NB4 (cell line): ENCODE results near the gene TMEM198.

Experiments
- DNase-seq: peaks from one replicate; pipeline ENCODE4 v3.0.0; 2010; ENCODE audit warnings: low read depth
- H3K4me3 ChIP-seq: one replicate; pipeline ENCODE4 v1.5.1; 2011; ENCODE audit warnings: mild to moderate bottlenecking, low read depth, low read length, moderate library complexity
- MYC ChIP-seq: IDR thresholded peaks from 2 replicates; pipeline ENCODE4 v1.6.1; 2011; ENCODE audit warnings: low read depth, low read length
- POLR2A ChIP-seq: IDR thresholded peaks from 2 replicates; pipeline ENCODE4 v1.6.1; 2011; ENCODE audit warnings: mild to moderate bottlenecking; ENCODE audit not compliant: insufficient read length; ENCODE audit errors: extremely low read depth
- TF ChIP-seq, protein P1 (sequence below): IDR thresholded peaks from 2 replicates; pipeline ENCODE4 v1.6.1; 2011; ENCODE audit warnings: low read depth, low read length
- TF ChIP-seq, protein P2 (sequence below): IDR thresholded peaks from one replicate; pipeline ENCODE4 v1.5.1; 2012; ENCODE audit warnings: low read depth, low read length

TMEM198 gene

DNA sequence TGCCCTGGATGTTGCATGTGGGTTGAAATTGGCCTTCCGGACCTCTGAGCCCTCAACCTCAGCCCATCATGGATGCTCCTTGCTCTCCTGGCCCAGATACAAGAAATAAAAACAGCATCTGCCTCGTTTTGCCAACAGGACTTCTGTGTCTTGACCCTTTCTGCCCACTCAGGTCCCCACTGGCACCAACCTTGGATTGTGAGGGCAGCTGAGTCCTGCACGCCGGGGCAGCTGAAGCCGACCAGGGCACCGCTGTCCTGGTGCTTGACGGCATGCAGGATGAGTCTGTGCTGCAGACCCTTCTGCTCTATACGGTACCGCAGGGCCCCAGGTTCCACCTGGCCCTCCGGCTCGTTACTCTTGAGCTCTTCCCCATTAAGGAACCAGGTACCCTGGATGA lies 22.8 kb downstream of the TMEM198 start:
- H3K4me3 ChIP-seq, result no peak overlapping the region
- TF ChIP-seq, protein P1, sequence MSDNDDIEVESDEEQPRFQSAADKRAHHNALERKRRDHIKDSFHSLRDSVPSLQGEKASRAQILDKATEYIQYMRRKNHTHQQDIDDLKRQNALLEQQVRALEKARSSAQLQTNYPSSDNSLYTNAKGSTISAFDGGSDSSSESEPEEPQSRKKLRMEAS, result no peak
- no peak for TF ChIP-seq POLR2A
- TF ChIP-seq MYC, result no peak
- TF ChIP-seq, protein P2, sequence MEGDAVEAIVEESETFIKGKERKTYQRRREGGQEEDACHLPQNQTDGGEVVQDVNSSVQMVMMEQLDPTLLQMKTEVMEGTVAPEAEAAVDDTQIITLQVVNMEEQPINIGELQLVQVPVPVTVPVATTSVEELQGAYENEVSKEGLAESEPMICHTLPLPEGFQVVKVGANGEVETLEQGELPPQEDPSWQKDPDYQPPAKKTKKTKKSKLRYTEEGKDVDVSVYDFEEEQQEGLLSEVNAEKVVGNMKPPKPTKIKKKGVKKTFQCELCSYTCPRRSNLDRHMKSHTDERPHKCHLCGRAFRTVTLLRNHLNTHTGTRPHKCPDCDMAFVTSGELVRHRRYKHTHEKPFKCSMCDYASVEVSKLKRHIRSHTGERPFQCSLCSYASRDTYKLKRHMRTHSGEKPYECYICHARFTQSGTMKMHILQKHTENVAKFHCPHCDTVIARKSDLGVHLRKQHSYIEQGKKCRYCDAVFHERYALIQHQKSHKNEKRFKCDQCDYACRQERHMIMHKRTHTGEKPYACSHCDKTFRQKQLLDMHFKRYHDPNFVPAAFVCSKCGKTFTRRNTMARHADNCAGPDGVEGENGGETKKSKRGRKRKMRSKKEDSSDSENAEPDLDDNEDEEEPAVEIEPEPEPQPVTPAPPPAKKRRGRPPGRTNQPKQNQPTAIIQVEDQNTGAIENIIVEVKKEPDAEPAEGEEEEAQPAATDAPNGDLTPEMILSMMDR, result no peak
- DNase-seq, result no peak

GRCh38 chr2:219567131-219567530 lies 23.3 kb downstream of the TMEM198 start:
- no peak for TF ChIP-seq MYC
- TF ChIP-seq, protein P1, result no peak
- TF ChIP-seq, protein P2, result no peak
- TF ChIP-seq POLR2A, result no peak
- DNase-seq, result no peak
- H3K4me3 ChIP-seq, result no peak overlapping the region

- DNase-seq, result no peak
- no peak overlapping the region for H3K4me3 ChIP-seq
Measured at GRCh38 chr2:219567791-219568361, 24.0 kb downstream of the TMEM198 start.

DNA sequence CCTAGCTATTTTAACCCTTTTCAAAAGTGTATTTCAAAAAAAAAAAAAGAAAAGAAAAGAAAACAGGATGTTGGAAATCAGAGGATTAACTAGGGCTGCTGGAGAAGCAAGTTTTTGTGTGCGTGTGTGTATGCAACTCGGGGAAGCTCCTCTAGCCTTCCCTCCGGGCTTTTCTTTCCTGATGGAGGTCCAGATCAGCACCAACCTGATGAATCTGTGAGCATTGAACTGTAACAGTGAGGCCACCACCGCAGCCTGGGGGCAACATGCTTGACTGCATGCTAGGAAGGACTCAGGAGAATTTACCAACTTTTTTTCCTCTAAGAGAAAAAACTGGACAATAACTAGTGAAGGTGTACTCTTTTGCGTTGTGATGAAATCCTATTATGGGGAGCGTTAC lies 25.2 kb downstream of the TMEM198 start:
- TF ChIP-seq MYC (no peak), POLR2A (no peak)
- TF ChIP-seq, protein P1, result no peak
- TF ChIP-seq, protein P2, result no peak
- no peak overlapping the region for H3K4me3 ChIP-seq
- DNase-seq, result no peak

More at GRCh38 chr2:219567791-219568361, 24.0 kb downstream of the TMEM198 start:
- TF ChIP-seq, protein P1, result no peak
- TF ChIP-seq, protein P2, result no peak
- TF ChIP-seq POLR2A, result no peak
- no peak for TF ChIP-seq MYC

- no peak for TF ChIP-seq POLR2A
- TF ChIP-seq, protein P1, result no peak
- H3K4me3 ChIP-seq, result no peak overlapping the region
- DNase-seq, result no peak
Measured at GRCh38 chr2:219569635-219570034, 25.8 kb downstream of the TMEM198 start.

GRCh38 chr2:219570194-219570923 lies 26.5 kb downstream of the TMEM198 start:
- TF ChIP-seq, protein P1, result no peak
- TF ChIP-seq POLR2A (no peak), MYC (no peak)
- TF ChIP-seq, protein P2, result no peak
- peak overlapping the region; percentile 40 for H3K4me3 ChIP-seq
- DNase-seq, result peak; percentile 48
